ENCODE results near the gene CLPTM1L. TPM values are rescaled to one million over a fixed set of nuclear protein-coding genes. Genes with fewer than 3 reads are reported as not detected.
A peak's percentile ranks its signal among the peaks of the same experiment; 100 is the strongest.
"Not testable (repeated sequence)": the region's sequence is repeated elsewhere in the genome, so short reads cannot be mapped to it uniquely, and the experiment has no call there.

The CLPTM1L gene
- total and polyA plus RNA-seq, 10 donors, result 39.7 to 118 (median 94.9) TPM

- peak; percentile 70 for DNase-seq
- peaks cover 0 to 23% (median 16%) of the 10 kb centered on the region in 6 donors for H3K4me1 ChIP-seq
- 88 to 96% (median 91%) methylated on average over 22 to 30 of the region's 30 CpGs for WGBS, 5 donors
- H3K27me3 ChIP-seq (replicated peaks in 1 of 7), result peaks cover 0 to 73% (median 37%) of the 10 kb centered on the region in 7 donors
- no peaks in the 10 kb centered on the region for H3K36me3 ChIP-seq
- intact Hi-C loops (cut with DNase I; ENCODE audit: low total_unique reads), result no loop called here
- TF ChIP-seq CTCF (IDR thresholded peaks at IDR 0.05 in 8 of 11, conservative IDR thresholded peaks at IDR 0.05 in 3 of 11) (no peak), POLR2AphosphoS5 (IDR thresholded peaks at IDR 0.05) (no peak), POLR2A (IDR thresholded peaks at IDR 0.05) (no peak)
- H3K27ac ChIP-seq, result no peak overlapping the region
- H3K9me3 ChIP-seq, result peaks cover 0 to 10% (median 6%) of the 10 kb centered on the region in 8 donors
- H3K4me3 ChIP-seq, result no peak overlapping the region
These were observed 52.0 kb downstream of the CLPTM1L start for GRCh38 chr5:1292846-1293415.

- intact Hi-C loops (cut with DNase I; ENCODE audit: low total_unique reads), result no loop called here
- Histone ChIP-seq H3K9me3 (peaks cover 0 to 13% (median 6%) of the 10 kb centered on the region in 8 donors), H3K4me1 (peaks cover 0 to 23% (median 16%) of the 10 kb centered on the region in 6 donors), H3K4me3 (no peak overlapping the region), H3K36me3 (no peaks in the 10 kb centered on the region), H3K27ac (no peak overlapping the region), H3K27me3 (replicated peaks in 1 of 7) (peaks cover 0 to 70% (median 37%) of the 10 kb centered on the region in 7 donors)
- DNase-seq, result peak; percentile 36
- 72 to 82% (median 81%) methylated on average over 6 of the region's 6 CpGs for WGBS, 5 donors
- no peak for TF ChIP-seq POLR2AphosphoS5 (IDR thresholded peaks at IDR 0.05)
- TF ChIP-seq POLR2A (IDR thresholded peaks at IDR 0.05), result no peak
These were observed 52.8 kb downstream of the CLPTM1L start for GRCh38 chr5:1292139-1292538.

- TF ChIP-seq CTCF (IDR thresholded peaks at IDR 0.05 in 8 of 11, conservative IDR thresholded peaks at IDR 0.05 in 3 of 11) (no peak), POLR2AphosphoS5 (IDR thresholded peaks at IDR 0.05) (no peak), POLR2A (IDR thresholded peaks at IDR 0.05) (no peak)
- Histone ChIP-seq H3K27me3 (replicated peaks in 1 of 7) (peaks cover 0 to 65% (median 37%) of the 10 kb centered on the region in 7 donors), H3K4me3 (no peak overlapping the region), H3K9me3 (peaks cover 0 to 13% (median 6%) of the 10 kb centered on the region in 8 donors), H3K27ac (no peak overlapping the region), H3K36me3 (no peaks in the 10 kb centered on the region), H3K4me1 (peaks cover 0 to 23% (median 16%) of the 10 kb centered on the region in 6 donors)
- intact Hi-C loops (cut with DNase I; ENCODE audit: low total_unique reads), result no loop called here
- peak; percentile 56 for DNase-seq
- WGBS, 5 donors, result 83 to 89% (median 87%) methylated on average over 24 of the region's 24 CpGs
These were observed 53.3 kb downstream of the CLPTM1L start for GRCh38 chr5:1291611-1292080.

GRCh38 chr5:1290956-1291355 is 53.9 kb downstream of the CLPTM1L start:
- WGBS, 5 donors, result 81 to 93% (median 84%) methylated on average over 3 to 24 of the region's 24 CpGs
- H3K4me3 ChIP-seq; H3K36me3 ChIP-seq; intact Hi-C loops (cut with DNase I; ENCODE audit: low total_unique reads); H3K27ac ChIP-seq: not testable (repeated sequence)
- Histone ChIP-seq H3K9me3 (peaks cover 0 to 13% (median 6%) of the 10 kb centered on the region in 8 donors), H3K27me3 (replicated peaks in 1 of 7) (peaks cover 0 to 60% (median 36%) of the 10 kb centered on the region in 7 donors), H3K4me1 (peaks cover 0 to 23% (median 16%) of the 10 kb centered on the region in 6 donors)
- peak; percentile 31 for DNase-seq

GRCh38 chr5:1289559-1289958 is 55.3 kb downstream of the CLPTM1L start:
- H3K4me3 ChIP-seq; H3K27ac ChIP-seq; intact Hi-C loops (cut with DNase I; ENCODE audit: low total_unique reads); H3K36me3 ChIP-seq: not testable (repeated sequence)
- DNase-seq, result peak; percentile 30
- Histone ChIP-seq H3K9me3 (peaks cover 0 to 13% (median 6%) of the 10 kb centered on the region in 8 donors), H3K27me3 (replicated peaks in 1 of 7) (peaks cover 0 to 46% (median 22%) of the 10 kb centered on the region in 7 donors), H3K4me1 (peaks cover 0 to 13% (median 9%) of the 10 kb centered on the region in 6 donors)
- 90 to 98% (median 93%) methylated on average over 2 to 32 of the region's 32 CpGs for WGBS, 5 donors
